DOHH2 (cell line): ENCODE measurements around the gene TUBA4A.

ENCODE experiments used
- CTCF ChIP-seq: fragments of 200-600 bp; sonication (generic); IDR thresholded peaks from one replicate; pipeline ENCODE4 v1.5.1; 2014; ENCODE audit warnings: antibody characterized with exemption, mild to moderate bottlenecking, low read depth, low read length; ENCODE audit not compliant: poor library complexity, severe bottlenecking
- EZH2phosphoT487 ChIP-seq: fragments of 200-600 bp; sonication (generic); IDR thresholded peaks from 2 replicates; pipeline ENCODE4 v1.6.1; 2017; ENCODE audit warnings: borderline replicate concordance, mild to moderate bottlenecking, antibody characterized with exemption, low read length, moderate library complexity, mixed read lengths

- TF ChIP-seq CTCF (no peak), EZH2phosphoT487 (no peak)
Measured at GRCh38 chr2:219291394-219291793, 37.7 kb upstream of the TUBA4A start.
